NAMALWA (cell line): ENCODE results near the gene UBE2R2.
"Not testable (repeated sequence)": the region's sequence is repeated elsewhere in the genome, so short reads cannot be mapped to it uniquely, and the experiment has no call there.

ENCODE experiments used
- DNase-seq: peaks from one replicate; pipeline ENCODE4 v3.0.0-alpha.2; 2015; ENCODE audit warnings: low spot score

The UBE2R2 gene

GRCh38 chr9:33799928-33800704 is 16.8 kb upstream of the UBE2R2 start:
- no peak for DNase-seq

- no peak for DNase-seq
Measured at GRCh38 chr9:33800886-33801285, 16.1 kb upstream of the UBE2R2 start.

GRCh38 chr9:33801943-33802500 is 14.9 kb upstream of the UBE2R2 start:
- DNase-seq = not testable (repeated sequence)

GRCh38 chr9:33804196-33804595 is 12.8 kb upstream of the UBE2R2 start:
- DNase-seq = not testable (repeated sequence)

- DNase-seq = not testable (repeated sequence)
Measured at GRCh38 chr9:33807156-33807555, 9.8 kb upstream of the UBE2R2 start.

- not testable (repeated sequence) for DNase-seq
Measured at GRCh38 chr9:33808979-33809322, 8.0 kb upstream of the UBE2R2 start.

GRCh38 chr9:33809506-33809905 is 7.5 kb upstream of the UBE2R2 start:
- DNase-seq = no peak

GRCh38 chr9:33813712-33814641 is 3.0 kb upstream of the UBE2R2 start:
- peak; percentile 83 for DNase-seq

GRCh38 chr9:33815781-33816180 is 1.2 kb upstream of the UBE2R2 start:
- DNase-seq = peak; percentile 9

GRCh38 chr9:33817327-33818166 is 587 bp downstream of the UBE2R2 start:
- peak; percentile 73 for DNase-seq

- DNase-seq = peak; percentile 61
Measured at GRCh38 chr9:33818167-33818846, 1.3 kb downstream of the UBE2R2 start.

- DNase-seq = no peak
Measured at GRCh38 chr9:33818847-33819500, 2.0 kb downstream of the UBE2R2 start.

- no peak for DNase-seq
Measured at GRCh38 chr9:33820231-33820745, 3.3 kb downstream of the UBE2R2 start.

- no peak for DNase-seq
Measured at GRCh38 chr9:33823801-33824200, 6.8 kb downstream of the UBE2R2 start.

- not testable (repeated sequence) for DNase-seq
Measured at GRCh38 chr9:33827285-33827684, 10.3 kb downstream of the UBE2R2 start.

GRCh38 chr9:33829641-33830230 is 12.8 kb downstream of the UBE2R2 start:
- not testable (repeated sequence) for DNase-seq

- DNase-seq = no peak
Measured at GRCh38 chr9:33835625-33836260, 18.8 kb downstream of the UBE2R2 start.

- DNase-seq = not testable (repeated sequence)
Measured at GRCh38 chr9:33836261-33836660, 19.3 kb downstream of the UBE2R2 start.

GRCh38 chr9:33837138-33837537 is 20.2 kb downstream of the UBE2R2 start:
- no peak for DNase-seq

GRCh38 chr9:33840381-33840780 is 23.4 kb downstream of the UBE2R2 start:
- DNase-seq = no peak
